Measurements from ENCODE around the gene STXBP4. TPM values are rescaled to one million over a fixed set of nuclear protein-coding genes. Genes with fewer than 3 reads are reported as not detected.
A peak's percentile ranks its signal among the peaks of the same experiment; 100 is the strongest.
"Not testable (repeated sequence)": the region's sequence is repeated elsewhere in the genome, so short reads cannot be mapped to it uniquely, and the experiment has no call there.

The STXBP4 gene
- total RNA-seq, 3 donors from 2014 or later (not counting 1 experiment from before 2014, with no cell fraction given) = 4.9 to 10.3 (median 7.6) TPM

DNA sequence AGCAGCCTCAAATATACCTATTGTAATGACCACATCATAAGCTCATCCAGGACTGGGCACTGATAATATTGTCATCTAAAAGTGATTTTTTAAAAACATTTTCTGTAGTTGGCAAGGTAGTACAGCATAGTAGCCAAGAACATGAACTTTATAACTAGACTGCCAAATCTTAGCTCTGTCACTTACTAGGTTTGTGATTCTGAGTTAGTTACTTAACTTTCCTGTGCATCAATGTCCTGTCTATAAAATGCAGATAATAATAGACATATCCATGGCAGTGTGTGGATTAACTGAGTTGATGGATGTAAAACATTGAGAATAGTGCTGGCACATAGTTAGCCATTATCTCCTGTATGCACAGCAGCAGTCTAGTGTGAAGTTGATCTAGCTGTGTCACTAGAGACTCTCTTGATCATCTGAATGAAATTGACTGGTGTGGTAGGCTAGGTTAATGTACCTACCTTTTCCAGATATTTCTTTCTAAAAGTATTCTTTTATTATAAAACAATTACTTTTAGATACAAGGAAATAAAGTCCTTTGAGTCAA is 101.5 kb downstream of the STXBP4 start:
- no peak overlapping the region for H3K27ac Mint-ChIP-seq

GRCh38 chr17:55072898-55073297 is 104.3 kb downstream of the STXBP4 start:
- Histone ChIP-seq H3K27ac (ENCODE audit: low read length) (no peak overlapping the region), H3K4me3 (ENCODE audit: low read length) (no peak overlapping the region), H3K27me3 (ENCODE audit: control insufficient read depth, insufficient read depth, low read length) (no peaks in the 10 kb centered on the region), H3K9me3 (ENCODE audit: control insufficient read depth, insufficient read depth, low read length) (no peaks in the 10 kb centered on the region), H3K36me3 (ENCODE audit: control insufficient read depth, insufficient read depth, low read length) (no peaks in the 10 kb centered on the region), H3K4me1 (ENCODE audit: control insufficient read depth, insufficient read depth, low read length) (no peaks in the 10 kb centered on the region)
- Mint-ChIP-seq H3K36me3 (no peaks in the 10 kb centered on the region), H3K9me3 (no peaks in the 10 kb centered on the region), H3K27ac (no peak overlapping the region), H3K4me1 (no peaks in the 10 kb centered on the region), H3K27me3 (ENCODE audit: low read depth in 2 of 2) (no peaks in the 10 kb centered on the region), H3K4me3 (no peak overlapping the region)
- DNase-seq = peak in 1 of 2 donors; percentile 59
- no peak for ATAC-seq
- TF ChIP-seq, protein P1, sequence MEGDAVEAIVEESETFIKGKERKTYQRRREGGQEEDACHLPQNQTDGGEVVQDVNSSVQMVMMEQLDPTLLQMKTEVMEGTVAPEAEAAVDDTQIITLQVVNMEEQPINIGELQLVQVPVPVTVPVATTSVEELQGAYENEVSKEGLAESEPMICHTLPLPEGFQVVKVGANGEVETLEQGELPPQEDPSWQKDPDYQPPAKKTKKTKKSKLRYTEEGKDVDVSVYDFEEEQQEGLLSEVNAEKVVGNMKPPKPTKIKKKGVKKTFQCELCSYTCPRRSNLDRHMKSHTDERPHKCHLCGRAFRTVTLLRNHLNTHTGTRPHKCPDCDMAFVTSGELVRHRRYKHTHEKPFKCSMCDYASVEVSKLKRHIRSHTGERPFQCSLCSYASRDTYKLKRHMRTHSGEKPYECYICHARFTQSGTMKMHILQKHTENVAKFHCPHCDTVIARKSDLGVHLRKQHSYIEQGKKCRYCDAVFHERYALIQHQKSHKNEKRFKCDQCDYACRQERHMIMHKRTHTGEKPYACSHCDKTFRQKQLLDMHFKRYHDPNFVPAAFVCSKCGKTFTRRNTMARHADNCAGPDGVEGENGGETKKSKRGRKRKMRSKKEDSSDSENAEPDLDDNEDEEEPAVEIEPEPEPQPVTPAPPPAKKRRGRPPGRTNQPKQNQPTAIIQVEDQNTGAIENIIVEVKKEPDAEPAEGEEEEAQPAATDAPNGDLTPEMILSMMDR (IDR thresholded peaks at IDR 0.05) = no peak
- intact Hi-C loops (cut with micrococcal nuclease) = no loop called here
- WGBS (ENCODE audit: insufficient coverage) = 68% methylated on average over 4 of the region's 4 CpGs

More for the DNA sequence above, 101.5 kb downstream of the STXBP4 start:
- no peak overlapping the region for H3K4me3 Mint-ChIP-seq
- Histone ChIP-seq H3K4me1 (ENCODE audit: control insufficient read depth, insufficient read depth, low read length) (no peaks in the 10 kb centered on the region), H3K9me3 (ENCODE audit: control insufficient read depth, insufficient read depth, low read length) (no peaks in the 10 kb centered on the region), H3K36me3 (ENCODE audit: control insufficient read depth, insufficient read depth, low read length) (no peaks in the 10 kb centered on the region), H3K27me3 (ENCODE audit: control insufficient read depth, insufficient read depth, low read length) (no peaks in the 10 kb centered on the region), H3K27ac (ENCODE audit: low read length) (no peak overlapping the region), H3K4me3 (ENCODE audit: low read length) (no peak overlapping the region)
- H3K9me3 Mint-ChIP-seq = no peaks in the 10 kb centered on the region
- ATAC-seq (no peak), DNase-seq (no peak)
- intact Hi-C loops (cut with micrococcal nuclease) = no loop called here
- no peaks in the 10 kb centered on the region for H3K36me3 Mint-ChIP-seq
- H3K4me1 Mint-ChIP-seq = no peaks in the 10 kb centered on the region
- H3K27me3 Mint-ChIP-seq (ENCODE audit: low read depth in 2 of 2) = no peaks in the 10 kb centered on the region
- TF ChIP-seq, protein P1 (IDR thresholded peaks at IDR 0.05) = no peak

- ATAC-seq; H3K4me3 Mint-ChIP-seq; H3K9me3 ChIP-seq (ENCODE audit: control insufficient read depth, insufficient read depth, low read length); H3K36me3 Mint-ChIP-seq; H3K36me3 ChIP-seq (ENCODE audit: control insufficient read depth, insufficient read depth, low read length); H3K27ac Mint-ChIP-seq; H3K4me3 ChIP-seq (ENCODE audit: low read length); DNase-seq; intact Hi-C loops (cut with micrococcal nuclease); H3K27ac ChIP-seq (ENCODE audit: low read length); H3K27me3 Mint-ChIP-seq (ENCODE audit: low read depth in 2 of 2); H3K9me3 Mint-ChIP-seq; H3K27me3 ChIP-seq (ENCODE audit: control insufficient read depth, insufficient read depth, low read length); H3K4me1 Mint-ChIP-seq; H3K4me1 ChIP-seq (ENCODE audit: control insufficient read depth, insufficient read depth, low read length): not testable (repeated sequence)
- WGBS (ENCODE audit: insufficient coverage) = 97% methylated on average over 4 of the region's 4 CpGs
Observed at GRCh38 chr17:55073467-55073866, 104.9 kb downstream of the STXBP4 start.

GRCh38 chr17:55081559-55081958 is 113.0 kb downstream of the STXBP4 start:
- Mint-ChIP-seq H3K4me1 (no peaks in the 10 kb centered on the region), H3K9me3 (no peaks in the 10 kb centered on the region), H3K36me3 (no peaks in the 10 kb centered on the region), H3K27me3 (ENCODE audit: low read depth in 2 of 2) (no peaks in the 10 kb centered on the region), H3K27ac (no peak overlapping the region), H3K4me3 (no peak overlapping the region)
- DNase-seq = no peak
- Histone ChIP-seq H3K36me3 (ENCODE audit: control insufficient read depth, insufficient read depth, low read length) (peaks cover 2% of the 10 kb centered on the region), H3K27me3 (ENCODE audit: control insufficient read depth, insufficient read depth, low read length) (no peaks in the 10 kb centered on the region), H3K4me1 (ENCODE audit: control insufficient read depth, insufficient read depth, low read length) (no peaks in the 10 kb centered on the region), H3K27ac (ENCODE audit: low read length) (no peak overlapping the region), H3K4me3 (ENCODE audit: low read length) (no peak overlapping the region), H3K9me3 (ENCODE audit: control insufficient read depth, insufficient read depth, low read length) (no peaks in the 10 kb centered on the region)
- intact Hi-C loops (cut with micrococcal nuclease) = no loop called here
- no peak for ATAC-seq
- WGBS (ENCODE audit: insufficient coverage) = 86% methylated on average over 1 of the region's 1 CpG
- TF ChIP-seq, protein P1 (IDR thresholded peaks at IDR 0.05) = no peak
